Hindlimb muscle (tissue), 1 donor: ENCODE results near the gene IFI44. TPM values are rescaled to one million over a fixed set of nuclear protein-coding genes. Genes with fewer than 3 reads are reported as not detected.

ENCODE experiments used
- DNase-seq: peaks from one replicate; pipeline ENCODE4 v3.0.0-alpha.2; 2013
- polyA plus RNA-seq: library from polyadenylated mRNA; unstranded; fragments of 120-200 nt; gene quantifications from one replicate; pipeline ENCODE4 v1.2.1, GENCODE V29; 2013; ENCODE audit not compliant: insufficient read length

IFI44 gene
- polyA plus RNA-seq, 1 donor = 8.5 TPM

DNA sequence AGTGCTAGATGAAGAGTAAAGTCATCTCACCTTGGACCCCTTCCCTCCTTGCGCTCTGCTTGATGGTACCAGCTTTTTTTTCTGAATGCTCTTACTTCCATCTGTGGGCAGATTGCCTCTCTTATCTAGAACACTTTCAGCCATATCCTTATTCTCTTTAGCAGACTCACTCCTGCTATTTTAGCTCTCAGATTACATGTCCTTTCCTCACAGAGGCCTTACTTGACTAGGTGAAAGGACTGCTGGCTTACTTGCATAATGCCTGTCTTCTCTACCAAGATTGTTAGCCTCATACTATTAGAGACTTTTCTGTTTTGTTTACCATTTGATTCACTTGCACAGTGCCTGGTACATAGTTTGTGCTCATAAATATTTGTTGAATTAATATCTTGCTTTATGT lies 9.3 kb downstream of the IFI44 start:
- DNase-seq = no peak

DNA sequence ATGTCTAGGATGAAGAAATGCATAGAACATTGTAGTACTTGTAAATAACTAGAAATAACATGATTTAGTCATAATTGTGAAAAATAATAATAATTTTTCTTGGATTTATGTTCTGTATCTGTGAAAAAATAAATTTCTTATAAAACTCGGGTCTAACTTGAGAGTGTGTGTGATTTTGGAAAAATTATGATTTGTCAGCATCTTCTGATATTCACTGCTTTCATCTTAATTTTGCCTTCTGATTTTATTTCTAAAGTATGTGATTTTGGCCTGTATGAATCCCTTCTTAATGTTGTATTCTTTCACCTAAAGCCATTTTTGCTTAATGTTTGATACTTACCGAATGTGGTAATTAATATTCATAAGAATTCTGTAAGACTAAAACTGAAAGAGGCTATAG lies 14.3 kb downstream of the IFI44 start:
- DNase-seq = no peak

DNA sequence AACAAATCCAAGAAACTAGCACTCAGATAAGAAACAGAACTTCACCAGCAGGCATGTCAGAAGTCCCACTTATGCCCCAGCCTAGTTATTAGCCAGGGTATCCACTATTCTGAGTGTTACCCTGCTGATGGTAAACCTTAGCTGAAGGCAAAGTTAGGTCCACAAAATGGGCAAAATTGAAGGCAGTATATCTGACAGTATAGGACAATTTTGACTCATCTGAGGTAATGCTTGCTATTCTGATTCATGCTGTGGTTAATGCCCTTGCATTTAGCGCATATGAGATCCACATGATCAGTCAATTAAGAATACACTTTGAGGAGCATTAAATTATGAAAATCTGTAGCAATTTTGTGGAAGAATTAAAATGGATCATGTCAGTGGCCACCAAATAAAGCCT lies 15.1 kb downstream of the IFI44 start:
- DNase-seq = no peak

DNA sequence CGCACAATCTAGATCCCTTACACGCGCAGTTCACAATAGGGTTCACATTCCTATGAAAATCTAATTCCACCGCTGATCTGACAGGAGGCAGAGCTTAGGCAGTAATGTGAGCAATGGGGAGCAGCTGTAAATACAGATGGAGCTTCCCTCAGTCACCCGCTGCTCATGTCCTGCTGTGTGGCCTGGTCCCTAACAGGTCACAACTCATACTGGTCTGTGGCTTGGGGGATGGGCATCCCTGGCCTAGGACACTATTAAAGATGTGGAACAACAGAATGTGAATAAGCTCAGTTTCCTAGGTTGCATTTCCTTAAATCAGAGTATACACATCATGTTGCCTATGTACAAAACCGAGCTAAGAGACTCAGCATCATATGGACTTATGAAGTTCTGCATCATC lies 16.2 kb downstream of the IFI44 start:
- no peak for DNase-seq

DNA sequence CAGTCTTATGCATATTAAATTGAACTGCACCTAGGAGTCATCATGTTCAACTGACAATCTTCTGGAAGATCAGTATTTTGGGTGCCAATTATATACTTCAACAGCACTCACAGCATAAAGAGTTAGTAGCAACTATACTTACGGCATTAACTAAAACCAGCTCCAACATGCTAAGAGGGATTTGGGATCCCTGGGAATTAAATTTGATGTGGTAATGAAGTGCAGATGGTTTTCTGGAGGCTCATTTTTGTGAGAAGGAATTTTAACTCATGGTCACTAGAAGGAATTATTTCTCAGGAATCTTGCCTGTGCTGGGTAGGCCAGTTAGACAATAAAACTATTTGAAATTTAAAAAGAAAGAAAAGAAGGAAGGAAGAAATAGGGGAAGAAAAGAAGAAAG lies 18.3 kb downstream of the IFI44 start:
- DNase-seq = no peak

DNA sequence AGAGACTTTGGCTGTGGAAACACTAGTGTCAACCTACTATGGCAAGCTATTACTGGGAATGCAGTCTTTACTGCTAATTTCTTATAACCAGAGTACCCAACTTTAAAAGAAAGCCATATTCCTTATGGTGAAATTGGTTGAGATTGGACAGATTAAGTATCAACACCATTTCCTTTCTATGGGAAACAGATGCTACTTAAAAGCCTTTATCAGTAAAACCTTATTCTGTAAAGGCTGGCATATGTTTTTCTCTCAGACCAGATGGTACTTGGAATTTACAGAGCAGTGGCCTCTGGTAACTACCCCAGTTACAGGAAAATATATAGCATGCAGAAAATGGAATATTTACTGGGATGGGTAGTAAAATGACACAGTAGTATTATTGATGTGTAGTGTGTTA lies 18.8 kb downstream of the IFI44 start:
- no peak for DNase-seq

DNA sequence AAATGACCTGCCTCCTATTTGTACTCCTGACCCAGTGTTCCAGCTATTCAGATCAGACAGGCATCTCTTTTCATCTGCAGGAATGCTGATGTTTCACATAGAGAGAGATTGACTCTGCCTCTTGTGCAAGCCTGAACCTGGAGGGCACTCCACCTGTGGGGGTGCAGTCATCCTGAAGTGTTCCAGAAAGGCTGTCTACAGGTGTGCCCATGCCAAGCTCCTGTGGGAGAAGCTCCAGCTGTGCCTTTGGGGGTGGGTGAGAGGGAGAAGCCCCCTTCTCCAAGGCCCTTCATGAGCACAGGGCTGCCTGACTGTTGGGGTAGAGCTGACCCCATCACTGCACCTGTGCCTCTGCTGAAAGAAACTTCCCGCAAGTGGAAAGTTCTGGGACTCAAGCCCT lies 22.8 kb downstream of the IFI44 start:
- no peak for DNase-seq

DNA sequence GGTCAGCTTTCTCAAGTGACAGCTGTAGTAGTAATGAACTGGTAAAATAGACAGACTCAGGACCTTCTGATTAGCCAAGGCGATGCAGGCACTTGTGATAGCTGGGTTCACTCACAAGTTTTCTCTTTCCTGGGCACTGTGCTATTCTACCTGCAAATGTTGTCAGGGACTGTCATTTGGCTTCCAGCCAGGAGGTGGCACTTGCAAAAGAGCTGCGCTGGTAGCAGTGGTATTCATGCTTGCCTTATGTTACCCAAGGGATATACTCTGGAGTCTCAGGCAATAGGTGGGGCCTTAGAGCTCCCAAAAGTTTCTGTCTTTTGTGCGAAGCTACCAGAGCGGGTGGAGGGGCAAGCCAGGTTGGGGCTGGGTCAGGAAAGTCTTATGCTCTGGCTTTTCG lies 23.5 kb downstream of the IFI44 start:
- no peak for DNase-seq

DNA sequence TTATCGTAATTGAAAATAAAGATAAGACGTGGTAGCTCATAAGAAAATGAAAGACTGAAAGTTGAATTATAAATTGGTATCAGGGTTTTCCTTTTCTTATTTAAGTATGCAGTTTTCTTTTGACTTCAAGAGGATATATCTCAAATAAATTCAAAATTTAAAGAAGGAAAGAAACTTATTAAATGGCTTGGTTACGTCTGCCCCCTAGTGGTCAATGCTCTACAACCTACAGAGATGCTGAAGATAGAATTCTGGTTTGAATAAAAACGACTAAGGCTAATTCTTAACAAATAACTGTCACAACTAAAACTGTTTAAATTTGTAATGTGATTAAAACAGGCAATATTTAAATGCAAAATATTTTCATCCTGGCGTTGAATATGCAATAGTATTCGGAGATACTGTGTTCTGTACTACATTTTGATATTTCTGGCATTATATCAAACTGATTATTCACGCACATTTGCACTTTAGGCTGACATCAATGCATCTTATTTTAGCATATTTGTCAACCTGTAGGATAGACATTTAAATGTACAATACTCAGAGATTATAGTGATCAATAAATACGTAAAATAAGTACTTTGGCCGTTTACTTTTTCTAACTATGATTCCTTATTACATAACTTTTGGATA lies 26.8 kb downstream of the IFI44 start:
- peak; percentile 61 for DNase-seq

DNA sequence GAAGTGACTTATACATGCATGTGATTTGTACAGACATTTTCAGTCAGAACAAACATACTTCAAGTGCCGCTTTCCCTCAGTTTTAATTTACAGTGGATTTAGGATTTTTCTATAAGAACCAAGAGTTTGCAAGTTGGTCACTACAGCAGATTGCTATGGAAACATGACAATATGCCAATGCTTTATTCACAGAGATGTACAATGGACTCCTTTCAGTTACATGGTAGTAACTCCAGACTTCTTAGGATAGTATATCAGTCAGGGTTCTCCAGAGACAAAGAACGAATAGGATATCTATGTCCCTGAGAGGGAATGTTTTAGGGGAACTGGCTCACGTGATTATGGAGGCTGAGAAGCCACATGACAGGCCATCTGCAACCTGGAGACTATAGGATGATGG lies 27.4 kb downstream of the IFI44 start:
- no peak for DNase-seq

DNA sequence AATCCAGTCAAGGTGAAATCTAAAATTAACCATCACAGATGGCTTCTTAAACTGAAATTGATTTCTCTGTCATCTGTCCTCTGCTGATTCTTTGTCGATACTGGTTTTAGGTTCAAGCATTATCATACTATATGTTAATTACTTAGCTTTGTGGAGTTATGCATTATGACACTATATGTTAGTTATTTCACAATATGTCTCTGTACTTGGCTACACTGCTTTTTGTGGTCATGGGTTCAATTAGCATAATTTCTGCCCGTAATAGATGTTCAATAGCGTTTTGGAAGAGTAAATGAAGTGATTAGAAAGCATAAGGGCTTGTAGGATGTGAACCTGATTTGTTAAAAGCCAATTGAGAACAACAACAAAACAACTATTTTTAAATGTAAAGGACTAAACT lies 28.2 kb downstream of the IFI44 start:
- no peak for DNase-seq

DNA sequence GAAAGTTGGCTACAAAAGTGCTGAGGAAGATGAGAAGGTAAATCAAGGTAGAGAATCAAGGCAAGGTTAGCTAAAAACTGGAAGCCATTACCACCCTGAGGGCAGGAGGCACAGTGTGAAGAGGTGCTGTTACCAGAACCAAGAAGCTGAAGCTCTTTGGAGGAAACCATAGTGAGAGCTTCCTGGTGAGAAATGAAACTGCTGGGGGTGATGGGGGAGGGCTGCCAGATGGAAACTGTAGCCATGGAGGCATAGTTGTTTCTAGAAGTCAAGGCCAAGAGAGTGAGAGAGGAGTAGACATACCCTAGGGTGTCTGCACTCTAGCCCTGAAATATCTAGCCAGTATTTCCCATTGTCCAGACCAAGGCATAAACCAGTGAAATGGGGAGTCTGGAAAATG lies 28.7 kb downstream of the IFI44 start:
- no peak for DNase-seq

DNA sequence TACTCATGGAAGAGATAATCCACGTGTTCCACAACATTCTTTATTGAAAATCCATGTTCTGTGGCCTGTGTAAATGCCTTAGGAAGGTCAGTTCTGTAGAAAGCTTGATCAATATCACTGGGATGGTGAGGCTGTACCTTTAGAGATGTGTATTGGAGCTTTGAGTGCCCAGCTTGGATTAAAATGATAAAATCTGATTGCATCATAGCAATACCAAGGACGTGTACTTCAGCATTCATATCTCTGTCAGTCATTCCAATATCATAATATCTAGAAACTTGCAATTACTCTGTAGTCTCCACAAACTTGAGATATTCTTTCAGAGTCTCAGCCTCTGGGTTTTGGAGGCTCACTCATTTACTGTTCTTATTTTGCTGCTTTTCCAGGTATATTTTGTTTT lies 31.6 kb downstream of the IFI44 start:
- DNase-seq = no peak

DNA sequence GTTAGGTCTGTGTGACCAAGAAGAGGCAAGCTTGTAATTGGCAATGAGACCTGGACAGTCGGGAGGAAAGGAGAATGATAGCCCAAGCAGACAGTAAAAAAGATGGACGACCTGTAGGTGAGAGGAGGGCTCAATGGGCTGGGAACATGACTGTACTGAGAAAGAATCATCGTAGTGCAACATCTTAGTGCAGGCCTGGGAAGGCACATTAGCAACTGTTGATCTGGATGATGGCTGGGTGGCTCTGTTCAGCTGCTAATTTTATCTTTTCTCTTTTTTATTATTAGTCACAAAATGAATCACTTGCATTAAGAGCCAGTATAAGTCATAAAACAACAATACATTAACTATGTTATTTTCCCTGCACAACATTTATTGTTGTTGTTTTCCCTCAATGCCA lies 32.9 kb downstream of the IFI44 start:
- no peak for DNase-seq

DNA sequence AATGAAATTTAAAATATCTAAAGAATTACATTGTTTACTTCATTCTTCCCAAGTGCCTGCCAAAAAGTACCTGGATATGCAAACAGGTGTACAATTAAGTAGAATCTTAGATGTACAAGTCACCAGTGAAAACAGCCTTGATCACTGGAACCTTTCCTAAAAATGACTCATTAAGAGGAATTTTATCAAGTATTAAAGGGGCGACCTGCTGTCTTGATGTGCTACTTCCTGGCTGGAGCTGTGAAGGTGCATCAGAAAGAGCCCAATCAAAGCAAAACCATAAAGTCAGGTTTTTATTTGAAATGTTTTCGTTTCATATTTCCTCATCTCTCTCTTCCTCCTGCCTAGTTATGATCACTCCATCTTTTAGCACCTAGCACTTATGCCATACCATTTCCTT lies 33.4 kb downstream of the IFI44 start:
- no peak for DNase-seq

DNA sequence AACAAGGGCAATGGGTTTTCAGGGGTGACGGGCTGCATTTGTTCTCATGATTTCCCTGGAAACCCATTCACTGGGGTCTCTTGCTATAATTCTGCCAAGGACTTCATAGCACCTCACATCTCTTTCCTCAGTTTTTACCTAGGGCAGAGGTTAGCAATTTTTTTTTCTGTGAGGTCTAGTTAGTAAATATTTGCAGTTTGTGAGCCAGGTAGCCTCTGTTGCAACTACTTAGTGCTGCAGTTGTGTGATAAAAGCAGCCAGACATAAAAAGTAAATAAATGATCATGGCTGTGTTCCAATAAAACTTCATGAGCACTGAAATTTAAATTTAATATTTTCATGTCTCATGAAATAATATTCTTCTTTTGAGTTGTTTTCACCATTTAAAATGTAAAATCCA lies 37.7 kb downstream of the IFI44 start:
- DNase-seq = no peak

DNA sequence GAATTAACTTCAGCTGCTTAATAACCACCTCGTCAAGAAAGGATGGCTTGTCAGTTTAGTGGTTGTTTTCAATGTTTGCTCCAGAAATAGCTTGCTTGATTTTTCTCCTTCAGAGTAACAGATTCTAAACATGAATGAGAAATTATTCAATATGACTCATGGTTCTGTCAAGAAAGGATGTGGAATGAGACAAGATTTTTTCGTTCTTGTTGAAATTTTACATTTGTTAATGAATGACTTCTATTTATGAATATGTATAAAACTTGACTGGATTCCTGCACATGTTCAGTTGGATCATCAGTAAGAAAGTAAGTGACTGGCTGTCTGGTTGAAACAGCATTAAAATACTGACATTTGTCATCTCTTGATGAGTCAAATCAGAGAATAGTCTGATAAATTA lies 38.3 kb downstream of the IFI44 start:
- DNase-seq = no peak

DNA sequence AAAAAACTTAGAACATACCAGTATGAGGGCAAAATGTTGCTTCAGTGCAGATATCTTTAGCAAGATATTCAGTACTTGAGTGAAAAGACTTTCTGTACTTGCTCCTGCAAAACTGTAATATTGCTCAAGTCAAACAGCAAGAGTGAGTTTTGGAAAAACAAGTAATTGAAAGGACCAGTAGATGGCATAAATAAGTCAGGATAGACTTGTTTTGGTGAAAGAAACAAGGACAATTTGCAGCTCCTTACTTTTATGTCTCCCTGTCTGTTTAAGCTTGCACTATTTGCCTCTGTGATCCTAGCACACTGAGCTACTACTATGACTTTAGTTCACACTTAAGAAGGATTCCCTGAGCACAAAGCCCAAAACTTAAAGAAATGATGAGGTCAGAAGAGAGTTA lies 39.1 kb downstream of the IFI44 start:
- DNase-seq = peak; percentile 15

DNA sequence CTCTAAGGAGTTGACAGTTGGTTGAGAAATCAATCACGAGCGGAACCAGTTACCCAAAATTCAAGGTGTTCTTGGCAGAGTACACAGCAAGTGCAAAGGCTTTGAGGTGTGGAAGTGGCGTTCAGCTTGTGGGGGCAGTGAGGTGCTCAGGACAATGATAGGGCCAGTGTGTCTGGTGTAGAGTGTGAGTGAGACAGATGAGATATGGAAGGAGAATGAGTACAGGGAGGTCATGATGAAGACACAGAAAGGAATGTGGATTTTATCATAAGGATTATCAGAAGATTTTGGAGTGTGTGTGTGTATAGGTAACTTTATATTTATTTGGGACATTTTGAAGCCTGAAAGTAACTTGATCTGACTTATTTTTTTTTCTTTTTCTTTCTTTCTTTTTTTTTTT lies 40.9 kb downstream of the IFI44 start:
- DNase-seq = no peak

DNA sequence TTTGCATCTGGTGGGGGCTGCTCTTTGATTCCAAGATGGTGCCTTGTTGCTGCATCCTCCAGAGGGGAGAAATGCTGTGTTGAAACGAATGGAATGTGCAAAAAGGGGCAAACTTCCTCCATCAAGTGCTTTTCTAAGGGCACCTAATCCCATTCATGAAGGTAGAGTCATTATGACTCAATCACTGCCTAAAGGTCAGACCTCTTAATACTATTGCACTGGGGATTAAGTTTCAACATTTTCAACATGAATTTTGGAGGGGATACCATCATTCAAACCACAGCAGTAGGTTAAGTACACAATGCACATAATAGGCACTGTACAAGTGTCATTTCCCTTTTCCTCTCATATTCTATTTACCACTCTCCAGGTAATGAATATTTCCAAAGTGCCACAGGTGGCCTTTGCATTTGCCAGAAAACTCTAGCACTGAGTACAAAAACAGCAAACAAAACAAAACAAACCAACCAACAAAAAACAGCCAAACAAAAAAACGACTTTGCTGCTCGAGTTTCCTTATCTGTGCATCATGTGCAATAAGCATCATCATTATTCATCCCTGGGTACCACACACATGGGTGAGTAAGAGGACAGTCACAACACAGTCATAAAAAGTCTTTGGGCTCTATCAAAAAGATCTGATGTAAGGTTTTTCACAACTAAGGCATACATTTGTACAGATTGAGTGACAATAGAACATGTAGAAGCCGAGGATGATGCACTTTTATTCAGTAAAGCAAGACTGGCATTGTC lies 42.5 kb downstream of the IFI44 start:
- DNase-seq = no peak

DNA sequence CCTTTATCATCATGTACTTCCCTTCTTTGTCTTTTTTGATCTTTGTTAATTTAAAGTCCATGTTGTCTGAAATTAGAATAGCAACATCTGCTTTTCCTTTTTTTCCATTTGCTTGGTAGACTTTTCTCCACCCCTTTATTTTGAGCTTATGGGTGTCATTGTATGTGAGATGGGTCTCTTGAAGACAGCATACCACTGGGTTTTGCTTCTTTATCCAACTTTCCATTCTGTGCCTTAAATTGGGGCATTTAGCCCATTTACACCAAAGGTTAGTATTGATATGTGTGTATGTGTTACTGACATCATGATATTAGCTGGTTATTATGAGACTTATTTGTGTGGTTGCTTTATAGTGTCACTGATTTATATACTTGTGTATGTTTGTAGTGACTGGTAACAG lies 50.2 kb downstream of the IFI44 start:
- DNase-seq = no peak

DNA sequence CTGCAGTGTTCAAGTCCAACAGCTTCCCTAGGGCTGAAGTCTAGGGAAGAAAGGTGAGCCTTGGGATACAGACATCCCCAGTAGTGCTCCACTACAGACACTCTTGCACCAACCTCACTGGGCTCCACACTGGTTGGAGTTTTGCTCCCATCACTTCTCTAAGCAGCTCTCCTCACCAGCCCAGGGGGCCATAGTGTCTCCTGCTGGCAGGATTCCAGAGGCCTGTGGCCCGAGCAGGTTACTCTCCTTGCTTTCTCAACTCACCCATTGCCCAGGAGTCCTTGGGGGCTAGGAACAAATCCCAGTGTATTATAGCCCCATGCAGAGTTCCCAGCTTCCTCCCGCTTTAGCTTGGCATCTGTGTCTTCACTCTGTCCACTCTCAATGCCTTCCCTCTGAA lies 52.8 kb downstream of the IFI44 start:
- no peak for DNase-seq

DNA sequence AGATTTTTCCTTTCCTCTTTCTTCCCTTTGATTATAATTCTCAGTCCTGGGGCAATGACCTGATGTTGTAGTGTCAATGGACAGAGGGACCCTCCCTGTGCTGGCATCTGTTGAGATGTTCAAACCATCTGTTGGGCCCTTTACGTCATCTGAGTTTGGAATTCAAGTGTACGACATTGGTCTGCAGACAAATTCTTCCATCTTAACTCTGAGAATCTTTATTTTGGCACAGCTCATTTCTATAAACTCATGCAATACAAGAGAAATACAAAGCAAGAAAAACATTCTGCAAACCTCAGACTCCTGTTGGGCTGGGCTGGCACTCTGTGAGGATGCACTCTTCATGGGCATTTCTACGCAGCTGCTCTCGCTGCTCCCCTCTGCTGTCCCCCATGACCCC lies 54.2 kb downstream of the IFI44 start:
- DNase-seq = no peak

DNA sequence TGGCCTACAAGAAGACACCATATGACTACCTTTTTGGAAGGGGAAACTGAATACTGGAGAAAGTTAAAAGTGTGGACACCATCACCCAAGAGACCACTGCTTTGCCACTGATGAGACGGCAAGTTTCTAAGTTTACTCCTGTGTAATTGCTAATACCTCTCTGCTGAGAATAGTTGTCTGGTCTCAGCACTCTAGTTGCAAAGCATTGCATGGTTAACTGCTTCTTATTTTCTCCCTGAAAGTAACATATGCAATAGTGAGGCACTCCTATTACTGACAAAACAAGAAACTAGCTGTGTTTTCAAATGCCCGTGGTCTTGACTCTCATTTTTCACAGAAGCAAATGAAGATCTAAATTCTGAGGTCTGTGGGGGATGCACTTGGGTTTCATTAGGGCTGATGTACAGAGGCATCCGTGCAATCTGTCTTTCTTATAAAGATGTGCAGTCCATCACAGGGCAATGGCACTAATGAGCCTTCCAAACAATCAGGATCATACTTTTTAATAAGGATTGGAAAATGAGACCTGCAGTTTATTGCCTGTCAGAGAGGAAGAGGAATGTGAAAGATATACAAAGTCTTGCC lies 62.9 kb downstream of the IFI44 start:
- no peak for DNase-seq
